Astrocyte (in vitro differentiated cells and primary cell): ENCODE results near the gene EPS15. TPM values are rescaled to one million over a fixed set of nuclear protein-coding genes. Genes with fewer than 3 reads are reported as not detected.
"Not testable (repeated sequence)": the region's sequence is repeated elsewhere in the genome, so short reads cannot be mapped to it uniquely, and the experiment has no call there.

Source experiments
- DNase-seq: peaks from one replicate; pipeline ENCODE4 v3.0.0-alpha.2; 2010; ENCODE audit warnings: low read depth
- FAIRE-seq: peaks from 2 replicates; lab custom pipeline; 2011; peaks lifted over from hg19 to GRCh38; lab: Jason Lieb, UNC
- H2AFZ ChIP-seq: 2 replicates; pipeline ENCODE4 v1.6.0; 2012; ENCODE audit warnings: low read depth, low read length, inconsistent platforms
- H3K27ac ChIP-seq: 2 replicates; pipeline ENCODE4 v1.5.1; 2011; ENCODE audit warnings: low read depth, low read length, inconsistent platforms
- H3K27me3 ChIP-seq: 2 replicates; pipeline ENCODE4 v1.6.0; 2011; ENCODE audit warnings: low read length, inconsistent platforms; ENCODE audit not compliant: insufficient read depth
- H3K36me3 ChIP-seq: 2 replicates; pipeline ENCODE4 v1.5.1; 2011; ENCODE audit warnings: low read length, inconsistent platforms; ENCODE audit not compliant: insufficient read depth
- H3K4me1 ChIP-seq: 2 replicates; pipeline ENCODE4 v1.5.1; 2011; ENCODE audit warnings: low read length, inconsistent platforms; ENCODE audit not compliant: insufficient read depth
- H3K4me2 ChIP-seq: 2 replicates; pipeline ENCODE4 v1.6.0; 2012; ENCODE audit warnings: low read length, inconsistent platforms
- H3K4me3 ChIP-seq: 2 replicates; pipeline ENCODE4 v1.5.1; 2011; ENCODE audit warnings: low read depth, mild to moderate bottlenecking, low read length, inconsistent platforms; ENCODE audit not compliant: insufficient read depth
- H3K79me2 ChIP-seq: 2 replicates; pipeline ENCODE4 v1.6.0; 2012; ENCODE audit warnings: mild to moderate bottlenecking, low read length, inconsistent platforms; ENCODE audit not compliant: insufficient read depth
- H3K9ac ChIP-seq: 2 replicates; pipeline ENCODE4 v1.6.0; 2012; ENCODE audit warnings: mild to moderate bottlenecking, low read length, inconsistent platforms
- H3K9me3 ChIP-seq: 2 replicates; pipeline ENCODE4 v1.5.1; 2012; ENCODE audit warnings: low read depth, mild to moderate bottlenecking, low read length, inconsistent platforms; ENCODE audit not compliant: insufficient read depth
- H4K20me1 ChIP-seq: 2 replicates; pipeline ENCODE4 v1.6.0; 2012; ENCODE audit warnings: low read length, inconsistent platforms; ENCODE audit not compliant: insufficient read depth
- H3K27ac Mint-ChIP-seq: one replicate; pipeline ENCODE4 v1.8.0; 2021; ENCODE audit warnings: mild to moderate bottlenecking, mixed read lengths; ENCODE audit not compliant: unreplicated experiment
- H3K27me3 Mint-ChIP-seq: one replicate; pipeline ENCODE4 v1.8.0; 2021; ENCODE audit warnings: low read depth, mixed read lengths; ENCODE audit not compliant: unreplicated experiment
- H3K36me3 Mint-ChIP-seq: one replicate; pipeline ENCODE4 v1.8.0; 2021; ENCODE audit warnings: low read depth, mixed read lengths; ENCODE audit not compliant: unreplicated experiment
- H3K4me1 Mint-ChIP-seq: one replicate; pipeline ENCODE4 v1.8.0; 2021; ENCODE audit warnings: low read depth, mixed read lengths; ENCODE audit not compliant: unreplicated experiment
- H3K4me3 Mint-ChIP-seq: one replicate; pipeline ENCODE4 v1.8.0; 2021; ENCODE audit warnings: mild to moderate bottlenecking, moderate library complexity, mixed read lengths; ENCODE audit not compliant: unreplicated experiment
- H3K9me3 Mint-ChIP-seq: one replicate; pipeline ENCODE4 v1.8.0; 2021; ENCODE audit warnings: mild to moderate bottlenecking, mixed read lengths; ENCODE audit not compliant: unreplicated experiment
- EZH2 ChIP-seq: IDR thresholded peaks from 2 replicates; pipeline ENCODE4 v1.6.1; 2012; ENCODE audit warnings: mild to moderate bottlenecking, low read length, inconsistent platforms; ENCODE audit not compliant: insufficient read depth
- total RNA-seq: library from RNA; stranded (reverse); gene quantifications from 2 replicates; pipeline ENCODE4 v1.2.1, GENCODE V29; 2021
- TF ChIP-seq, protein P1 (sequence below): IDR thresholded peaks from 2 replicates; pipeline ENCODE4 v1.5.1; 2011; ENCODE audit warnings: low read depth, mild to moderate bottlenecking, inconsistent platforms, low read length, moderate library complexity; ENCODE audit not compliant: insufficient read depth

Gene EPS15
- total RNA-seq, 1 donor from 2014 or later = 70.6 TPM

DNA sequence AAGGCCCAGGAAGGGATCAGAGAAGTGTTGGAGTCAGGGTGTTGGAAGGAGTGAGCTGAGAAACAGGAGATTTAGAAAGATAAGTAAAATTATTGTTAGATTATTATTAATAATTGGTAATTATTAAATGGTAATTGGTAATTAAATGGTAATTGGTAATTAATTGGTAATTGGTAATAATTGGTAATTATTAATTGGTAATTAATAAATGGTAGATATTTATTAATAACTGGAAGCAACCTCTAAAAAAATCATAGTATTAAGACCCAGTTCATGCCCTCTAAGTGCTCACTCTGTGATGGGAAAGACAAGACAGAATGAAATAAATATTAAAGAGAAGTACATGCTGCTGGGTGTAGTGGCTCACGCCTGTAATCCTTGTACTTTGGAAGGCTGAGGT lies 13.8 kb upstream of the EPS15 start:
- no peaks in the 10 kb centered on the region for H3K79me2 ChIP-seq
- H3K4me1 ChIP-seq = no peaks in the 10 kb centered on the region
- H4K20me1 ChIP-seq = no peaks in the 10 kb centered on the region
- no peak overlapping the region for H3K27ac Mint-ChIP-seq
- peaks cover 5% of the 10 kb centered on the region for H3K27me3 ChIP-seq
- no peaks in the 10 kb centered on the region for H3K4me1 Mint-ChIP-seq
- H3K4me2 ChIP-seq = no peak overlapping the region
- H3K9me3 ChIP-seq = no peaks in the 10 kb centered on the region
- FAIRE-seq (no peak), DNase-seq (no peak)
- no peaks in the 10 kb centered on the region for H3K36me3 Mint-ChIP-seq
- peaks cover 2% of the 10 kb centered on the region for H3K9me3 Mint-ChIP-seq
- TF ChIP-seq EZH2 = no peak
- TF ChIP-seq, protein P1, sequence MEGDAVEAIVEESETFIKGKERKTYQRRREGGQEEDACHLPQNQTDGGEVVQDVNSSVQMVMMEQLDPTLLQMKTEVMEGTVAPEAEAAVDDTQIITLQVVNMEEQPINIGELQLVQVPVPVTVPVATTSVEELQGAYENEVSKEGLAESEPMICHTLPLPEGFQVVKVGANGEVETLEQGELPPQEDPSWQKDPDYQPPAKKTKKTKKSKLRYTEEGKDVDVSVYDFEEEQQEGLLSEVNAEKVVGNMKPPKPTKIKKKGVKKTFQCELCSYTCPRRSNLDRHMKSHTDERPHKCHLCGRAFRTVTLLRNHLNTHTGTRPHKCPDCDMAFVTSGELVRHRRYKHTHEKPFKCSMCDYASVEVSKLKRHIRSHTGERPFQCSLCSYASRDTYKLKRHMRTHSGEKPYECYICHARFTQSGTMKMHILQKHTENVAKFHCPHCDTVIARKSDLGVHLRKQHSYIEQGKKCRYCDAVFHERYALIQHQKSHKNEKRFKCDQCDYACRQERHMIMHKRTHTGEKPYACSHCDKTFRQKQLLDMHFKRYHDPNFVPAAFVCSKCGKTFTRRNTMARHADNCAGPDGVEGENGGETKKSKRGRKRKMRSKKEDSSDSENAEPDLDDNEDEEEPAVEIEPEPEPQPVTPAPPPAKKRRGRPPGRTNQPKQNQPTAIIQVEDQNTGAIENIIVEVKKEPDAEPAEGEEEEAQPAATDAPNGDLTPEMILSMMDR = no peak
- no peaks in the 10 kb centered on the region for H3K27me3 Mint-ChIP-seq
- H3K27ac ChIP-seq = no peak overlapping the region
- H2AFZ ChIP-seq = no peak overlapping the region
- H3K4me3 ChIP-seq = no peak overlapping the region
- no peak overlapping the region for H3K9ac ChIP-seq
- no peak overlapping the region for H3K4me3 Mint-ChIP-seq
- H3K36me3 ChIP-seq = no peaks in the 10 kb centered on the region

DNA sequence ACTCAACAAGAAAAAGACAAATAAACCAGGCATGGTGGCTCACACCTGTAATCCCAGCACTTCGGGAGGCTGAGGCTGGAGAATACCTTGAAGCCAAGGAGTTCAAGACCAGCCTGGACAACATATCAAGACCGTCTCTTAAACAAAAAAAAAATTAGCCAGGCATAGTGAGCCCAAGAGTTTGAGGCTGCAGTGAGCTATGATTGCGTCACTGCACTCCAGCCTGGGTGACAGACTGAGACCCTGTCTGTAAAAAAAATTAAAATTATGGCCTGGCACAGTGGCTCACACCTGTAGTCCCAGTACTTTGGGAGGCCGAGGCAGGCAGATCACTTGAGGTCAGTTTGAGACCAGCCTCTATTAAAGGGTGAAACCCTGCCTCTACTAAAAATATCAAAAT lies 11.4 kb upstream of the EPS15 start:
- H2AFZ ChIP-seq, FAIRE-seq: not testable (repeated sequence)

DNA sequence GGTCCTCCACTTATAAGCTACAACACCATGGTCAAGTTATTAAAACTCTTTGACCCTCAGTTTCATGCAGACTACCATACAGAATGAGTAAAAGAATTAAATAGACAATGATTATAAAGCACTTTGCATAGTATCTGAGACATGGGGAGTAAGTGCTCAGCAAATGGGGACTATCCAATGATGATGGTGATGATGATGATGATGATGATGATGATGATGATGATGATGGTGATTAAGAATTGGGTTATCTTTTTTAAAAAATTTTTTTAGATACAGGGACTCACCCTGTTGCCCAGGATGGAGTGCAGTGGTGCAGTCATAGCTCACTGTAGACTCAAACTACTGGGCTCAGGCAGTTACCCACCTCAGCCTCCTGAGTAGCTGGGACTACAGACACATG lies 8.1 kb upstream of the EPS15 start:
- Histone ChIP-seq H3K9me3 (no peaks in the 10 kb centered on the region), H3K4me2 (no peak overlapping the region), H3K36me3 (no peaks in the 10 kb centered on the region), H3K27ac (no peak overlapping the region), H3K27me3 (peaks cover 1% of the 10 kb centered on the region), H3K9ac (no peak overlapping the region), H3K4me3 (no peak overlapping the region), H3K79me2 (no peaks in the 10 kb centered on the region), H2AFZ (no peak overlapping the region), H3K4me1 (no peaks in the 10 kb centered on the region), H4K20me1 (no peaks in the 10 kb centered on the region)
- H3K9me3 Mint-ChIP-seq = peaks cover 5% of the 10 kb centered on the region
- no peak for DNase-seq
- no peaks in the 10 kb centered on the region for H3K4me1 Mint-ChIP-seq
- no peak overlapping the region for H3K4me3 Mint-ChIP-seq
- peaks cover 3% of the 10 kb centered on the region for H3K36me3 Mint-ChIP-seq
- no peak for FAIRE-seq
- TF ChIP-seq, protein P1 = no peak
- no peak for TF ChIP-seq EZH2
- H3K27ac Mint-ChIP-seq = no peak overlapping the region
- H3K27me3 Mint-ChIP-seq = no peaks in the 10 kb centered on the region

More for the DNA sequence above, 11.4 kb upstream of the EPS15 start:
- not testable (repeated sequence) for H3K27ac ChIP-seq, H4K20me1 ChIP-seq, H3K9me3 ChIP-seq, H3K4me3 Mint-ChIP-seq, H3K4me2 ChIP-seq, H3K36me3 Mint-ChIP-seq, H3K9me3 Mint-ChIP-seq, DNase-seq, H3K79me2 ChIP-seq, H3K27me3 Mint-ChIP-seq, H3K27me3 ChIP-seq, H3K4me1 Mint-ChIP-seq, H3K4me1 ChIP-seq, H3K27ac Mint-ChIP-seq, H3K9ac ChIP-seq, H3K4me3 ChIP-seq, H3K36me3 ChIP-seq
